B cell (primary cell): ENCODE data around the gene LYRM7.

Experiments used
- CTCF ChIP-seq: fragments of 200-600 bp; IDR thresholded peaks from one replicate; pipeline ENCODE4 v1.8.0; 2022; ENCODE audit warnings: antibody characterized with exemption, mild to moderate bottlenecking
- EZH2 ChIP-seq: IDR thresholded peaks from 2 replicates; pipeline ENCODE4 v1.6.1; 2012; ENCODE audit warnings: borderline replicate concordance, low read depth, mild to moderate bottlenecking, moderate library complexity, low read length; ENCODE audit not compliant: insufficient read depth, poor library complexity, severe bottlenecking

- TF ChIP-seq CTCF: no peak
- no peak for TF ChIP-seq EZH2
Observed at GRCh38 chr5:131224387-131225201, 53.9 kb downstream of the LYRM7 start.
